Measurements from ENCODE around the gene GRIN1.

The GRIN1 gene

DNA sequence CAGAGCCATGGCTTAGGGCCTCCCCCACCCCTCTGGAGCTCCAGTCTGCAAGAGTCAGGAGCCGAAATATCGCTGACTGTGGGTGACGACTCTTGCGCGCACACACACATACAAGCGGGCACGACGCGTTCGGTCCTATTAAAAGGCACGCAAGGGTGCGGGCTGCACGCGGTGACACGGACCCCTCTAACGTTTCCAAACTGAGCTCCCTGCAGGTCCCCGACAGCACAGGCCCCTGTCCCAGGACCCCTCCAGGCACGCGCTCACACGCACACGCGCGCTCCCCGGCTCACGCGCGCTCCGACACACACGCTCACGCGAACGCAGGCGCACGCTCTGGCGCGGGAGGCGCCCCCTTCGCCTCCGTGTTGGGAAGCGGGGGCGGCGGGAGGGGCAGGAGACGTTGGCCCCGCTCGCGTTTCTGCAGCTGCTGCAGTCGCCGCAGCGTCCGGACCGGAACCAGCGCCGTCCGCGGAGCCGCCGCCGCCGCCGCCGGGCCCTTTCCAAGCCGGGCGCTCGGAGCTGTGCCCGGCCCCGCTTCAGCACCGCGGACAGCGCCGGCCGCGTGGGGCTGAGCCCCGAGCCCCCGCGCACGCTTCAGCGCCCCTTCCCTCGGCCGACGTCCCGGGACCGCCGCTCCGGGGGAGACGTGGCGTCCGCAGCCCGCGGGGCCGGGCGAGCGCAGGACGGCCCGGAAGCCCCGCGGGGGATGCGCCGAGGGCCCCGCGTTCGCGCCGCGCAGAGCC is at the start of gene GRIN1:
Gene GRIN1 (plus strand): TSS at position 433 of the 746 bp plus-strand sequence. CDS start 333 bp downstream, outside the sequence.
- no peak for DNase-seq

DNA sequence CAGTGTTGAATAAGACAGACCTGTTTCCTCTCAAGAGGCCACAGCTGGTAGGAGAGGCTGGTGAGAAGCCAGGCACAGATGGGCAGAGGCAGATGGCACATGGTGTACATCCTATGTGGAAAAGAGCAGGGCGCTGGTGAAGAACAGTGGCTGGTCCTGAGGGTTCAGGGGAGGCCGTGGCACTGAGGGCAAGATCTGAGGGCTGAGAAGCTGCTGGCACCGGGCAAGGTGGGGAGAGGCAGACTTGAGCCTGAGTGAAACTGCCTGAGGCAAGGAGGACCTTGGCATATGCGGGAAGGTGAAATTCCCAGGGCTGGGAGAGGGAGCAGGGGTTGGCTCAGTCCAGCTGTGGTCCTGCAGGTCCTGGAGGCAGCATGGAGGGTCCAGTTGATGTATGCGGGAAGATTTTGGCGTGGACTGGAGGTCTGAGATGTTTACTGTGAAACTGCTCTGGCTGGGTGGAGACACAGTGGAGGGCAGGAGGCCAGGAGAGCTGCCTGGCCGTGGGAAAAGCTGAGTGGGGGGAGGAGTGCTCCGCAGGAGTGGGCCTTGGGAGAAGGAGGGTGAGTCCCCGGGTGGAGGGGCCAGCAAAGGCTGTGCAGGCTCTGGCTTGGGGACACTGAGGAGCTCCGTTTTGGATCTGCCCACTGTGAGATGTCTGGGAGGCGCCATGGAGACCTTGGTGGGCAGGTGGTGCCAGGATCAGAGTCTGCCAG is 49.6 kb upstream of the GRIN1 start:
- DNase-seq: no peak

DNA sequence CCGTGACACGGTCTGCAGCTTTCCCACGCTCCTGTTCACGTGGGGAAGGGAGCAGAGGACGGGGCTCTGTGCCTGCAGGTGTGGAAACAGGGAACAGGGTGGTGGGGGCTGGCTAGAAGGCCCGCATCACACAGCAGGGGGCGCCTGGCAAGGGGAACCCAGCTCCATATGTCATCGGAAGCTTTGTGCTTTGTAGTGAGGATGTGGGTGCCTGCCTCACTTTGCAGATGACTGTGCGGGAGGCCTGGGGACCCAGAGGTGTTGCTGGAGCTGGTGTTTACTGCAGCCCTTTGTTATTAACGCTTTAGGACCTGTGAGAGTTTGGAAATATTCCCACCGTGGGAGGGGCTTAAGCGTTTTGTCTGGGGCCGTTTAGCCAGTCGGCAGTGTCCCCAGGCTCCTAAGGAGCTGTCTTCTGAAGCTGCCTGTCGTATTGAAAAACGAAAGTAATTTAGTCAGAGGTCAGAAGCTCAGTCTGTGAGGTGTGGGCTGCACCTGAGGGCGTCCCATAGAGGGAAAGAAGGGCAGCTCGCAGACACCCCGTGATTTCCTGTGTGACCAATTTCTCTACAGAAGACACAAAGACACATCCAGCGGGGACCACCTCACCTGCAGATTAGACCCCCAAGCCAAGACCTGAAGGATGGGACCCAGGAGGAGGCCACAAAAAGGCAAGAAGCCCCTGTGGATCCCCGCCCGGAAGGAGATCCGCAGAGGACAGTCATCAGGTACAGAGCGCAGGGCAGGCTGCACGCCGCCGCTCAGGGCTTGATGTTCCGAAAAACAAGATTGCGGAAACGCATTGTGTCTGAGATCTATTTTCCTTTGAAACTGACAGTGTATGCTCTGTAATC is 43.1 kb upstream of the GRIN1 start:
- no peak for DNase-seq

GRCh38 chr9:137096785-137097546 is 42.0 kb upstream of the GRIN1 start:
- no peak for DNase-seq

DNA sequence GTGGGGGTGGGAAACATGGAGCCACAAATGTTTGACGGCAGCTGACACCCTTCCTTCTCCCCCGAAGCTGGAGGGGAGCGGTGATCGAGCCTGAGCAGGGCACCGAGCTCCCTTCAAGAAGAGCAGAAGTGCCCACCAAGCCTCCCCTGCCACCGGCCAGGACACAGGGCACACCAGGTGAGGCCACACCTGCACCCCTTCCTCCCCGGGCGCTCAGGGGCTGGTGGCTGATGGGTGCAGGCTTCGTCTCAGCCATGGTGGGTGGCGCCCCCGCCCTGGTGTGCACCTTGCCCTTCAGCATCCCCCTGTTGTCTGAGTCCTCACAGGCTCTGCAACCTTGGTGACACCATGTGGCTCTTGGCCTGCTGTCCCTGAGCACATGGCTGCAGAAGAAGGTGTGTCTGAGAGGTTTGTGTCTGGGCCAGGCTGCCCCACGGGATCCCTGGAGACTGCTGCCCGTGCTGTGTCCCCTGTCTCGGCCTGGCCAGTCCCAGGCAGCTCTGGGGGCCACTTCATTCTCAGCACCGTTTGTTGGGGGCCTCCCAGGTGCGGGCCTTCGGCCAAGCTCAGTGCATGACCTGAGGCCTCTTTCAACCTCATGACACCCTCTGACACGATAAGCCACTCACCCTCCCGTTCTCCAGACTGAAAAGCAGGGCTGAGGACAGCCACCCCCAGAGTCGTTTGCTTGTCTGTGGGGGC is 41.0 kb upstream of the GRIN1 start:
- no peak for DNase-seq

DNA sequence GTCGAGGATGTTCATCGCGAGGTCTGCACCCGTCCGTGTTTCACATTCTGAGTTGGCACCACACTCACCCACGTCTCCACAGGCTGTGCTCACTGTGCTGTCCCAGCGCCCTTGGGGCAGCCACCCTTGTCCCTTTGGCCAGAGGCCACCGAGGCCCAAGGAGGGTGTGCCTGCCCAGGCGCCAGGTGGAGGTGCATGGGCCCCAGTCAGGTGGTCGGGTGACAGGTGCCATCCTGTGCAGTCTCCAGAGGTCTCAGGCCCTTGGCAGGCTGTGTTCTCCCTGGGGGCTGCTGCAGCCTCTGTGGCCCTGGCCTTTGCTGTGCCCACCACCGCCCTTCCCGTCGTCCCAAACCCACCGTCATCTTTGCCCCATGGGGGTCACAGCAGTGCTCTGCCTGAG is 39.7 kb upstream of the GRIN1 start:
- DNase-seq: no peak

DNA sequence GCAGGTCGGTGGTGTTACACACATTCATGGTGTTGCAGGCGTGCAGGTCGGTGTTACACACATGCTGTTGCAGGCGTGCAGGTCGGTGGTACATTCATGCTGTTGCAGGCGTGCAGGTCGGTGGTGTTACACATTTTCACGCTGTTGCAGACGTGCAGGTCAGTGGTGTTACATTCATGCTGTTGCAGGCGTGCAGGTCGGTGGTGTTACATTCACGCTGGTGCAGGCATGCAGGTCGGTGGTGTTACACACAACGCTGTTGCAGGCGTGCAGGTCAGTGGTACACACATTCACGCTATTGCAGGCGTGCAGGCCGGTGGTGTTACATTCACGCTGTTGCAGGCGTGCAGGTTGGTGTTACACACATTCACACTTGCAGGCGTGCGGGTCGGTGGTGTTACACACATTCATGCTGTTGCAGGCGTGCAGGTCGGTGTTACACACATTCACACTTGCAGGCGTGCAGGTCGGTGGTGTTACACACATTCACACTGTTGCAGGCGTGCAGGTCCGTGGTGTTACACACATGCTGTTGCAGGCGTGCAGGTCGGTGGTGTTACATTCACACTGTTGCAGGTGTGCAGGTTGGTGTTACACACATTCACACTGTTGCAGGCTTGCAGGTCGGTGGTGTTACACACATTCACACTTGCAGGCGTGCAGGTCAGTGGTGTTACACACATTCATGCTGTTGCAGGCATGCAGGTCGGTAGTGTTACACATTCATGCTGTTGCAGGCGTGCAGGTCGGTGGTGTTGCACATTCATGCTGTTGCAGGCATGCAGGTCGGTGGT is 35.6 kb upstream of the GRIN1 start:
- no peak for DNase-seq

DNA sequence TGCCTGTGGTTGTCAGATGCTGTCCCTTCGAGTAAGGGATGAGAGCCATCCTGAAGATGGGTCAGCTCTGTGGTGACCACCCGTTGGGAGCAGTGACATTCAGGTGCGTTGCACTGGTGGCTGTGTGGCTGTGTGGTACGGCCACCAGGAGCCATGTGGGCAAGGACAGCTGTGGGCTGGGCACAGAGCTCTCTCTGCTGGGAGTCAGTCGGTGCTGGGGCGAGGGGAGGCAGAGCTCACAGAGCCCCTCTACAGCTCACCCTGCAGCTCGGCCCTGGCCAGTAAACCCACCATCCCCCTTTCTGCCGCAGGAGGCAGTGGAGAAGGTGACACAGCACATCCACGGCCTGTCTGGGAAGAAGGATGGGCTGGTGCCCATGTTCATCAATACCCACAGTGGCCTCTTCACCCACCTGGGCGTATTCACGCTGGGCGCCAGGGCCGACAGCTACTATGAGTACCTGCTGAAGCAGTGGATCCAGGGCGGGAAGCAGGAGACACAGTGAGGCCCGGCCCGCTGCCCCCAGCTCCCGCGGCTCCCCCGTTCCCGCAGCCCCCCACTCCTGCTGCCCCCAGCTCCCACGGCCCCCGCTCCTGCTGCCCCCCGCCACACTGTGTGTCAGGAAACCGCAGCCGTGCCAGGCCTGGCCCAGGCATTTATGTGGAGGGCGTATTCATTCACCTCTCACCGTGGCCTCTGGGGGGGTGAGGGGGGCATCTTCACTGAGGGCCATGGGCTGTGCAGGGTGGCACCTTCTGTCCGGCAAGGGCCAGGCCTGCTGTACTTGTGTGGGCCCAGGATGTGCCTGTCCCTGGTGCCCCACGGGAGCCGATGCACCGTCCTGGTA is 32.9 kb upstream of the GRIN1 start:
- DNase-seq: no peak

DNA sequence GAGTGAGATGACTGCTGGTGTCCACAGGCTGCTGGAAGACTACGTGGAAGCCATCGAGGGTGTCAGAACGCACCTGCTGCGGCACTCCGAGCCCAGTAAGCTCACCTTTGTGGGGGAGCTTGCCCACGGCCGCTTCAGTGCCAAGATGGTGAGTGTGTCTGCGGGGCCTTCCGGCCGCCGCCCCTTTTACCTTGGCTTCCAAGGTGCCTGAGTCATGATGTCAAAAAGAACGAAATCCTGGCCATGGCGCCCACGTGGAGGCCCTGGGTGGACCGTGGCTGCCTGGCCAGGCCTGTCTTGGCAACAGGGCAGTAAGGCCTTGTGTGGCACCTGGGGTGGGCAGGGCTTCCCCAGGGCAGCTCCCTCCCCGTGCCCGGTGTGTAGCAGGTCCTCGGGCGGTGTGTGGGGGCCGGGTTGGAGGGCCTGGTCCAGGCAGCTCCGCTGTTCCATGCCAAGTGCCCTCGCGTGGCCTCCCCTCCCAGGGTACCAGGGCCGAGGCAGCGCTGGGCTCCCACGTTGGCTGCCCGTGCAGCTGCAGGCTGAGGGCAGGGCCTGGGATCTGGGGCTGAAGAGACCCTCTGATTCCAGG is 32.2 kb upstream of the GRIN1 start:
- no peak for DNase-seq

- no peak for DNase-seq
Observed at GRCh38 chr9:137107312-137107921, 31.5 kb upstream of the GRIN1 start.

- DNase-seq: no peak
Observed at GRCh38 chr9:137107982-137108381, 31.0 kb upstream of the GRIN1 start.

- DNase-seq: no peak
Observed at GRCh38 chr9:137108608-137109249, 30.2 kb upstream of the GRIN1 start.

- DNase-seq: no peak
Observed at GRCh38 chr9:137109250-137110146, 29.5 kb upstream of the GRIN1 start.

- DNase-seq: no peak
Observed at GRCh38 chr9:137110147-137110910, 28.6 kb upstream of the GRIN1 start.

GRCh38 chr9:137110911-137111787 is 27.8 kb upstream of the GRIN1 start:
- no peak for DNase-seq
